Right hindlimb (tissue), 1 donor: ENCODE results near the gene SLC13A2.
A peak's percentile ranks its signal among the peaks of the same experiment; 100 is the strongest.

Experiments
- DNase-seq: peaks from one replicate; pipeline ENCODE4 v3.0.0-alpha.2; 2018

SLC13A2 gene

GRCh38 chr17:28493460-28493859, 20.0 kb downstream of the SLC13A2 start:
- DNase-seq = no peak

DNA sequence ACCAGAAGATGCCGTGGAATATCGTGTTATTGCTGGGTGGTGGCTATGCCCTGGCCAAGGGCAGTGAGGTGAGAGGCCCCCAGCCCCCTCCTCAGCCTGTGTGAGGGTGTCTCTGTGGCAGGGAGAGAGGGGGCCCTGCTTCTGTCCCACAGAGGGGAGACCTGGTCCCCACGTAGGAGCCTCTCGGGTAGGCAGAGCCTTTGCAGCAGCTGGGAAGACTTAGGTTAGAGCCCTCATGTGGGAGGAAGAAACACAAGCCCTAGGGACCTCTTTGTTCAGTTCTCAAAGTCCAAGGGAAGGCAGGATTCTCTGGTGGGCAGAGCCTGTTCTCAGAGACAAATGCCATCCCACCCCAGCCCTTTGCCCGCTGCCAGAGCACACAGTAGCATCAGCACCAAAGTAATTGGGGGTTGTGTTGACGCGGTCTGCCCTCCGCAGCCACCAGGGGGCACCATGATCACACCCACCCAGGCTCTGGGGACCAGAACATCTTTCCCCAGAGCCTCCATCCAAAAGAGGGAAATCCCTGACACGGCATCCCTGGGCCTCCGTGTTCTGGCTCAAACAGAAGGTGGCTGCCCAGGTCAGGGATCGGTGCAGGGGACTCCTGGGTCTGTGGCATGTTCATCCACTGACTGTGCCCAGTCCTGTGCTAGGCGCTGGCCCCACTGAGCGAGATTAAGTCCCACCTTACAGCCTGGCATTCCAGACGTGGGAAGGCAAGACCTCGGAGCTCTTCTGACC, 21.2 kb downstream of the SLC13A2 start:
- DNase-seq = peak; percentile 64

- DNase-seq = no peak
Measured at GRCh38 chr17:28495635-28496034, 22.2 kb downstream of the SLC13A2 start.

GRCh38 chr17:28497931-28498330, 24.5 kb downstream of the SLC13A2 start:
- DNase-seq = no peak

- no peak for DNase-seq
Measured at GRCh38 chr17:28498652-28499363, 25.4 kb downstream of the SLC13A2 start.

- DNase-seq = no peak
Measured at GRCh38 chr17:28499364-28499664, 25.9 kb downstream of the SLC13A2 start.

DNA sequence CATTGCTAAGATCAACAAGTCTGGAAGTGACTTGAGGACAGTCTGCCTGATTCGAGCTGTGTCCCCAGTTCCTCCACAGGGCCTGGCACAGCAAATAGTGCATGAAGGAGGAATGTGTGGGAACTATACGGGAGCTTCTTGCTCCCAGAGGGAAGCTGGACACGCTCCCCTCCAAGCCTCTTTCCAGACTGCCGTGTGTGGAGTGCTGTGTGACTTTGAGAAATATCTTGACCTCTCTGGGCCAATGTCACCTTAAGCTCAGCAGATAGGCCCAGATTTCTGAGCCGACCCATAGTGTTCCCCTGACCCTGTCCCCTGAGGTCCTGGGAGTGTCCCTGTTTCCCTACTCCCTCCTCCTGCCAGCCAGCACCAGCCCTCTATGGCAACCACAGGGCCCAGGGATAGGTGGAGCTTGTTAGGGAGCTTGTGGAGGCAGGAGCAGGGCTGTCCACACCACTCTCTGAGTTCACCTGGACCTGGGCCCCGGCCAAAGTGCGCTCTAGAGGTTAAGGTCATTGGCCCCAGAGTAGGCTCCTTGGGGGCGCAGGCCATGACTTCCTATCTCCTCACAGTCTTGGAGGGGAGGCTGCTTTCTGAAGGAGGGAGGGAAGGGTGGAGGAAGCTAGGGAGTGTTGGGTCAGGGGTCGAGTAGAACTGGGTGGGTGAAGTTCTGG, 26.4 kb downstream of the SLC13A2 start:
- DNase-seq = no peak

GRCh38 chr17:28500712-28501379, 27.4 kb downstream of the SLC13A2 start:
- no peak for DNase-seq

DNA sequence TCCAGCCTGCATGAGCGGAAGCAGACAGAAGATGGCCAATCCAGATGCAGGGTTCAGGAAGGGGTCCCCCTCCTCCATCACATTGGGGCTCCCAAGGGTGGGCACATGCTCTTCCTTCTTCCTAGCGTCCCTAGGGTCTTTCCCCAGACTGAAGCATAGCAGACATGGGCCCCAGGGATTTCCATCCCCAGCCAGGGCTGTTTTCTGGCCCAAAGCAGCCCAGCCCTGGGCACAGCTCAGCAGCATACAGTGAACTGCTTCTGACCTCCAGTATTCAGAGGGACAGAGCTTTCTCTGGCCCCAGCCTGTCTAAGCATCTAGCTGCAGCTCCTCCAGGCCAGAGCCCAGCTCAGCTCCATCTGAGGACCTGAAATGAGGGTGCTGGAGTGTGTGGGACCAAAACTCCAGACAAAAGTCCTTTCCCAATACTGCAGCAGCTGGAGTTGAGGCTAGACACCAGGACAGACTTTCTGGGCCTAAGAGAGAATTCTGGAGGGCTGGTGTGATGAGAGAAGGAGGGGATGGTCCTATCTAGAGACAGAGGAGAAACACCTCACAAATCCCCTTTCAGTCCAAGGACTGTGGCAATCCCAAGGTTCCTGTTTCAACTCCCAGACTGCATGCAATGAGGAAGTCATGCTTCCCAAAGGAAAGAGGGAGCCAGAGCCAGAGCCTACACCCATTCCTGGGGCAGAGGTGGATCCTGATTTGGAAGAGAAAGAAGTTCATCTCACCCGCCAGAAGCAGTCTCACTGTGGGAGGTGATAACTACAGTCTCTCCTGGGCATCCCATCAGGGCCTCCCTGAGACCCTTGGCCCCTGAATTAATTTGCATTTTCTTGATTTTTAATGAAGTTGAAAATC, 28.2 kb downstream of the SLC13A2 start:
- DNase-seq = no peak

DNA sequence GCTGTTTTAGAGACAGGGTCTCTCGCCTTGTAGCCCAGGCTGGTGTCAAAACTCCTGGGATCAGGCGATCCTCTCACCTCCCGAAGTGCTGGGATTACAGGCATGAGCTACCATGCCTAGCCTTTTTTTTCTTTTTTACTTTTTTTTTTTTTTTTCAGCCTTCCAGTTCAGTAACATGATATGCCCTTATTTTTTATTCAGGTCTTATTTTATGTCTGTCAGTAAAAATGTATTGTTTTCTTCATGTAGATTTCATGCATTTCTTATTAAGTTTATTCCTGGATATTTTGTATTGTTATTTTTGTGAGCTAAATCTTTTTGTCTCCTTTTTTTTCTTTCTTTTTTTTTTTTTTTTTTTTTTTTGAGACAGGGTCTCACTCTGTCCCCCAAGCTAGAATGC, 30.0 kb downstream of the SLC13A2 start:
- no peak for DNase-seq

DNA sequence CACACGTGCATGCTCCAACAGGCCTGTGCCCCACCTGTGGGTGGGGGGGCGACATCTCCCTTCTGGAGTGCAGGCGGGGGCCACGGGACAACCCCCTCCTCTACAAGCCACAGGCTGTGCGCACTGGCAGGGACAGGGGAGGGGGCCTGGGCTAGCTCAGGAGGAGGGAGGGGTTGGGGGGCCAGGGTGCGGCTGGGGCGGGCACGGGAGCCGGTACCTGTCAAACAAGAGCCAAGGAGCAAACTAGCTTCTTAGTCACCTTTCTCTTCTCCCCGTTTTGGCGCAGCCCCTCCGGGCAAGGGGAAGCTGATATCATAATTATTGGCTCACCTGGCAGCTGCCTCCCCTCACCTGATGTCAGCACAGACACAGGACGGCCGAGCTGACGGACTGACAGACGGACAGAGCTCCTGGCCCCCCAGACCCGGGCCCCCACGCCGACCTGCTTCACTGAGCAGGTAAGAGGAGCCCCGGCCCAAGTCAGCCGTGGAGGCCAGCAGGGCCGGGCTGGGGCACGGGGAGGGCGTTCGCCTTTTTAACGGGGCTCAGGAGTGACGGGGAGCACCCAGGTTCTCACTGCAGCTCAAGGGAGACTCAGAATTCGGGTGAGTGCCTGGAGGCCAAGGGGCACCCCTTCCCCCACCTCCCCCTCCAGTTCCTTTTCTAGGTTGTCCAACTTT, 32.7 kb downstream of the SLC13A2 start, which contains the start of gene FOXN1:
TSS of gene FOXN1 (plus strand) at position 363 of the 680 bp plus-strand sequence. CDS start 17,622 bp downstream, outside the sequence.
- DNase-seq = no peak

GRCh38 chr17:28506763-28507487, 33.5 kb downstream of the SLC13A2 start:
- no peak for DNase-seq

DNA sequence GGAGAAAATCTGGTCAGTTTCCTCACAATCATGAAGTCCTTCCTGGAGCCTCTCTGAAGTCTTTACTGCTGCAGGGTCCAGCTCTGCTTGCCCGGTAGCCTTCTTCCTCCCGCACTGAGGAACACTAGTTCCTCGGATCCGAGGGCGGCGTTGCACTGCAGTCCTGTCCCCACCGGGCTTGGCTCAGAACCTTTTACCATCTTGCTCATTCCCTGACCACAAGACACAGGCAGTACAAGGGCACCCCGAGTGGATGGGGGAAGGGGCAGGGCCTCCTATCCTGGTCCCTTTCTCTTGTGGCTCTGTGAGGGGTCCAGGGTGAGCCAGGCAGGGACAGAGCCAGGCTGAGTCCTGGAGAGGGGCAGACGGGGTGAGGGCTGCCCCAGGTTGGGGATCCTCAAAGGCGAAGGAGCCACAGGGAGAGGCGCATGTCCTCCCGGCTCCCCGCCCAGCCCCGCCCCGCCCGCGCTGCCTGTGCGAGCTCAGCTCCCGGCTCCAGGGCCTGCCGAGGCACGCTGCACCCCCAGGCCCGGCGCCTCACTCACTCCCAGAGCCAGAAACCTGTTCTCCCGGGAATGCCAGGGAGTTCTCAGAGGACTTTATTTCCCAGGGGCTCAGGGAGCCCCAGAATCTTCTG, 34.2 kb downstream of the SLC13A2 start:
- DNase-seq = no peak

DNA sequence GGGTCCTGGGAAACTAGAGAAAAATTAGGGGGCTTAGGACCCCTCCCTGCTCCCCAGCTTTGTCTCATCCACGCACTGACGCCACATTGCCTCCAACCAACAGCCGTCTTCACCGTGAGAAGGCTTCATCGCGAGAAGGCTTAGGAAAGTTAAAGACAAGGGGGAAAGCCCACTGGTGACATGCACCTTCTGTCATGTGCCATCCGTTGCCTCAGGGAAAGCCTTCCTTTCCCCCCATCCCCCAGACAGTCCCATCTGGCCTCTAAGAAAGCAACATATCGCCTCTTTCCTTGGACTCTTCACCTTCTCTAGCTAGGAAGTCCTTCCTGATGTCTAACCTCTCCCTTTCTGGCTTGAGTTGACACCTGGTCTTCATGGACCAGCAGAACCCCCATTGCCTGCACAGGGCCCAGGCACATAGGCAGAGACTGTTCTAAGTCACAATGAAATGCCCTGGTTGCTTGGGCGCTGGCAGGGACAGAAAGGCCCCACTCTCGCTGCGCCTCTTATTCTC, 34.8 kb downstream of the SLC13A2 start:
- DNase-seq = no peak

GRCh38 chr17:28509789-28510188, 36.3 kb downstream of the SLC13A2 start:
- DNase-seq = no peak

DNA sequence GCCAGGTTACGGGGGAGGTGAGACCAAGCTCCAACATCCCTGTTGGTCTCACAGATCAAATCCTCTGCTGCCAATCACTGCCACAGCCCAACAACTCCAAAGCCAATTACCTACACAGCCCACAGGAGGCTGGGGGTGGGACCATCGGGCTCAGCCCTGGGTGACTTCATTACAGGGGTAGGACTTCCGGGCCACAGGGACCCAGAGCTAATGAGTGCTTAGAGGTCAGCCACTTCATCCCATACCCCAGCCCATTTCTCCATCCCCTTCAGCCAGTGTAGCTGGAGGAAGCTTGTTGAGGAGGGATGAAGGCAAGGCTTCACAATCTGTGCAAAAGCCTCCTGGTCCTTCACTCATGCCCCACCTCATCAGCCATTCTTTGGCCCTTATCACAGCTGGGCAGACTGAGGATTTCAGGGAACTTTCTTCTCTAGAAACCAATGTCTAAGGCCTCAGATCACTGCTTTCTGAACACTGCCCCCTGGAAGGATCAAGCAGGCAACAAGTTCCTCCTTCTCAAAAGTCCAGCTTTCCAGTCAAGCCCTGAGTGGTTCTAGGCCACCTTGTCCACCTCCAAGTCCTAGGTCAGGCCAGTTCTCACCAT, 38.5 kb downstream of the SLC13A2 start:
- DNase-seq = no peak

GRCh38 chr17:28513476-28513875, 40.0 kb downstream of the SLC13A2 start:
- no peak for DNase-seq

DNA sequence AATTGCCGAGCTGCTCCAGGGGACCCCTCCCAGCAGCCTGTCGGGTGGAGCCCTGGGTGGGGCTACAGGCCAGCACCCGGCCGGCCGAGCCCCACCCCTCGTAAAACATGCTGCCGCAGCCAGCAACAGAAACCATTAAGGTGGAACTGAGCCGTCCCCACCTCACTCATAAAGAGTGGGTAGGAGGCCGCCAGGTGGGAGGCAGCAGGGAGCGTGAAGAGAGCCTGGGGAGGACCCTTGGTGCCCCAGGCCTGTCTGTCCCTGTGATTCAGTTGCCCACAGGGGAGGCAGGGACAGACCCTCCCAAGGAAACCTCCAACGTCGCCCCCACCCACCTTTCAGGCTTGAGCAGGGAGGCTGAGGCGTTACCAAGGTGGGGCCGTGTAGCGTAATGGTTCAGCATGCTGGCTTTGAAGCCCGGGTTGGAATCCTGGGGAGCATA, 41.1 kb downstream of the SLC13A2 start:
- no peak for DNase-seq

DNA sequence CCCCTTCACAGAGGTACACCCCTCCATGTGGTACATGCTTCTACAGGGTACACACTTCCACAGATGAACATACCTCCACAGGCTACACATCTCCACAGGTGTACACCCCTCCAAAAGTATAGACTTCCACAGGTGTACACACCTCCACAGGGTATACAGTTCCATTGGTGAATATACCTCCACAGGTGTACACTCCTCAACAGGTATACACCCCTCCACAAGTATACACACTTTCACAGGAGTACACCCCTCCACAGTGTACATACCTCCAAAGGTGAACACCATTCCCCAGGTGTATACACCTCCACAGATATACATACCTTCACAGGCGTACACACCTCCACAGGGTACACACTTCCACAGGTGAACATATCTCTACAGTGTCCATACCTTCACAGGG, 42.1 kb downstream of the SLC13A2 start:
- no peak for DNase-seq

- DNase-seq = no peak
Measured at GRCh38 chr17:28518132-28518531, 44.7 kb downstream of the SLC13A2 start.
